BLaER1 (cell line): ENCODE measurements around the gene ZFPM1.
A peak's percentile ranks its signal among the peaks of the same experiment; 100 is the strongest.

Source experiments
- H3K27ac ChIP-seq: shearing (Covaris generic); formaldehyde crosslinking; 2 replicates; pipeline ENCODE4 v1.8.1; 2022
- H3K27me3 ChIP-seq: shearing (Covaris generic); formaldehyde crosslinking; 2 replicates; pipeline ENCODE4 v1.8.1; 2022
- H3K36me3 ChIP-seq: shearing (Covaris generic); formaldehyde crosslinking; 2 replicates; pipeline ENCODE4 v1.8.1; 2022
- H3K4me1 ChIP-seq: shearing (Covaris generic); formaldehyde crosslinking; 2 replicates; pipeline ENCODE4 v1.8.1; 2022
- H3K4me2 ChIP-seq: shearing (Covaris generic); formaldehyde crosslinking; 2 replicates; pipeline ENCODE4 v1.8.1; 2022
- H3K4me3 ChIP-seq: shearing (Covaris generic); formaldehyde crosslinking; 2 replicates; pipeline ENCODE4 v1.8.1; 2022
- H3K9ac ChIP-seq: shearing (Covaris generic); formaldehyde crosslinking; 2 replicates; pipeline ENCODE4 v1.8.1; 2022
- H3K9me3 ChIP-seq: shearing (Covaris generic); formaldehyde crosslinking; 2 replicates; pipeline ENCODE4 v1.8.1; 2022
- H4K20me1 ChIP-seq: shearing (Covaris generic); formaldehyde crosslinking; 2 replicates; pipeline ENCODE4 v1.8.1; 2022
- Cebpa-rat ChIP-seq: shearing (Covaris generic); IDR thresholded peaks from 2 replicates; pipeline ENCODE4 v1.8.1; 2022

The ZFPM1 gene

GRCh38 chr16:88526008-88526905, 73.2 kb downstream of the ZFPM1 start:
- Histone ChIP-seq H3K4me2 (peak overlapping the region; percentile 97), H3K27ac (peak overlapping the region; percentile 26), H3K9me3 (no peaks in the 10 kb centered on the region), H4K20me1 (peaks cover 62% of the 10 kb centered on the region), H3K27me3 (no peaks in the 10 kb centered on the region), H3K36me3 (peaks cover 34% of the 10 kb centered on the region), H3K9ac (peak overlapping the region; percentile 53; the same call in 1 of the 2 replicates), H3K4me3 (no peak overlapping the region), H3K4me1 (peaks cover 91% of the 10 kb centered on the region)
- no peak for TF ChIP-seq Cebpa-rat

DNA sequence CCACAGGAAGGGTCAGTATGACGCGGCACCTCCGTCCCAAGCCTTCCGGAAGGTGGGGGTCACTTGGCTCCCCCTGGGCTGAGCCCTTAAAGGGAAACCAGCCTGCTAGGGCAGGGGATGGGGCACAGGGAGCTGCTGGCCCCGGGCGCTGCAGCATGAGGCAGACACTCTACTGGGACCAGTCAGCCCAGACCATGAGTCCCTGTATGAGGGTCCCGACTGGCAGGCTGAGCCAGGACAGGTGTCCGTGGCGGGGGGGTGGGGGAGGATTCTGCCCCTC, 73.8 kb downstream of the ZFPM1 start:
- peak overlapping the region; percentile 97 for H3K4me2 ChIP-seq
- H3K27ac ChIP-seq: no peak overlapping the region
- H3K9ac ChIP-seq: no peak overlapping the region
- H3K4me1 ChIP-seq: peaks cover 97% of the 10 kb centered on the region
- H3K36me3 ChIP-seq: peaks cover 31% of the 10 kb centered on the region
- H3K4me3 ChIP-seq: no peak overlapping the region
- no peaks in the 10 kb centered on the region for H3K27me3 ChIP-seq
- H3K9me3 ChIP-seq: no peaks in the 10 kb centered on the region
- no peak for TF ChIP-seq Cebpa-rat
- H4K20me1 ChIP-seq: peaks cover 60% of the 10 kb centered on the region

GRCh38 chr16:88527186-88527936, 74.3 kb downstream of the ZFPM1 start:
- H3K27ac ChIP-seq: peak overlapping the region; percentile 51
- peak overlapping the region; percentile 97 for H3K4me2 ChIP-seq
- peaks cover 55% of the 10 kb centered on the region for H4K20me1 ChIP-seq
- no peak overlapping the region for H3K4me3 ChIP-seq
- H3K36me3 ChIP-seq: peaks cover 26% of the 10 kb centered on the region
- no peaks in the 10 kb centered on the region for H3K9me3 ChIP-seq
- TF ChIP-seq Cebpa-rat: no peak
- peaks cover 97% of the 10 kb centered on the region for H3K4me1 ChIP-seq
- H3K9ac ChIP-seq: no peak overlapping the region
- no peaks in the 10 kb centered on the region for H3K27me3 ChIP-seq

DNA sequence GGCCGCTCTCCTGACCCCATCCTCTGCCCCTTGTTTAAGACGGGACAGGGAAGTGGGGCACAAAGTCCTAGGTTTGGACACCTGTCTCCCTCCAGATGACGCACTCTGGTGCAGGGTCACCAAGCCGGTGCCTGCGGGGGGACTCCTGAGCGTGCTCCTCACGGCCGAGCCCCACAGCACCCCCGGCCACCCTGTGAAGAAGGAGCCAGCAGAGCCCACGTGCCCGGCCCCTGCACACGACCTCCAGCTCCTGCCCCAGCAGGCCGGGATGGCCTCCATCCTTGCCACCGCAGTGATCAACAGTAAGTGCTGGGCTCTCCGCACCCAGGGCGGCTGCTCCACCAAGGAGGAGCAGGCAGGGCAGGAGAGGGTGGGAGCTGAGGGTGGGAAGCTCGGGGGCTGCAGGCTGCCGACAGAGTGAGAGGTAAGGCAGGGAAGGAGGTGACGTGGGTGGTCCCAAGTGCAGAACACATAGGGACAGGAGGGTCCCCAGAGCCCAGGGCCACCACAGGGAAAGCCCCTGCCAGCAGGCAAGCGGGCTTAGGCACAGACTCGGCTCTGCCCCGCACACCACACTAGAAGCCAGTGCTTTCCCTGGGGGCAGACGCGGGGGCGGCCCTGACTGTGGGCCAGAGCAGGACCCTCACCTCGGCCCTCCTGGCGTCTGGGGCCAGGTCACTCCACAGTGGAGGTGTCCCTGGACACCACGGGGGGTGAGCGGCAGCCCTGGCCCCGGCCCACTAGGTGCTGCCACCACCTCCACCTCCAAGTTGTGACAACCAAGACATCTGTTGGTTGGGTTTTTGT, 75.1 kb downstream of the ZFPM1 start:
- Histone ChIP-seq H3K27ac (peak overlapping the region; percentile 51), H3K4me1 (peaks cover 97% of the 10 kb centered on the region)

GRCh38 chr16:88528902-88529318, 75.8 kb downstream of the ZFPM1 start:
- Histone ChIP-seq H3K27me3 (no peaks in the 10 kb centered on the region), H4K20me1 (peaks cover 41% of the 10 kb centered on the region), H3K36me3 (peaks cover 24% of the 10 kb centered on the region), H3K4me1 (peaks cover 99% of the 10 kb centered on the region), H3K27ac (peak overlapping the region; percentile 77), H3K4me2 (peak overlapping the region; percentile 97), H3K9ac (no peak overlapping the region), H3K9me3 (no peaks in the 10 kb centered on the region), H3K4me3 (no peak overlapping the region)
- no peak for TF ChIP-seq Cebpa-rat

More for the DNA sequence above, 75.1 kb downstream of the ZFPM1 start:
- Histone ChIP-seq H3K27me3 (no peaks in the 10 kb centered on the region), H3K4me2 (peak overlapping the region; percentile 97), H4K20me1 (peaks cover 49% of the 10 kb centered on the region), H3K9ac (peak overlapping the region; percentile 34; the same call in 1 of the 2 replicates), H3K36me3 (peaks cover 24% of the 10 kb centered on the region), H3K4me3 (no peak overlapping the region), H3K9me3 (no peaks in the 10 kb centered on the region)
- TF ChIP-seq Cebpa-rat: no peak

- no peak for TF ChIP-seq Cebpa-rat
- Histone ChIP-seq H3K27me3 (no peaks in the 10 kb centered on the region), H3K4me3 (no peak overlapping the region; the same call in 1 of the 2 replicates), H3K4me2 (peak overlapping the region; percentile 97), H4K20me1 (peaks cover 34% of the 10 kb centered on the region), H3K9me3 (no peaks in the 10 kb centered on the region), H3K9ac (peak overlapping the region; percentile 67), H3K36me3 (peaks cover 24% of the 10 kb centered on the region), H3K4me1 (peaks cover 93% of the 10 kb centered on the region), H3K27ac (peak overlapping the region; percentile 77)
Measured at GRCh38 chr16:88529596-88529995, 76.5 kb downstream of the ZFPM1 start.

- Histone ChIP-seq H3K27ac (peak overlapping the region; percentile 77), H3K9ac (peak overlapping the region; percentile 67), H3K27me3 (no peaks in the 10 kb centered on the region), H3K4me1 (peaks cover 93% of the 10 kb centered on the region), H4K20me1 (peaks cover 31% of the 10 kb centered on the region), H3K36me3 (peaks cover 24% of the 10 kb centered on the region), H3K9me3 (no peaks in the 10 kb centered on the region), H3K4me2 (peak overlapping the region; percentile 97), H3K4me3 (peak overlapping the region; percentile 31)
- no peak for TF ChIP-seq Cebpa-rat
Measured at GRCh38 chr16:88530051-88530857, 77.2 kb downstream of the ZFPM1 start.

GRCh38 chr16:88530858-88531203, 77.8 kb downstream of the ZFPM1 start:
- TF ChIP-seq Cebpa-rat: no peak
- peak overlapping the region; percentile 67 for H3K9ac ChIP-seq
- peaks cover 24% of the 10 kb centered on the region for H3K36me3 ChIP-seq
- peaks cover 93% of the 10 kb centered on the region for H3K4me1 ChIP-seq
- H3K27ac ChIP-seq: peak overlapping the region; percentile 77
- H3K27me3 ChIP-seq: no peaks in the 10 kb centered on the region
- H3K4me2 ChIP-seq: peak overlapping the region; percentile 97
- peak overlapping the region; percentile 31 for H3K4me3 ChIP-seq
- H4K20me1 ChIP-seq: peaks cover 31% of the 10 kb centered on the region
- H3K9me3 ChIP-seq: no peaks in the 10 kb centered on the region

DNA sequence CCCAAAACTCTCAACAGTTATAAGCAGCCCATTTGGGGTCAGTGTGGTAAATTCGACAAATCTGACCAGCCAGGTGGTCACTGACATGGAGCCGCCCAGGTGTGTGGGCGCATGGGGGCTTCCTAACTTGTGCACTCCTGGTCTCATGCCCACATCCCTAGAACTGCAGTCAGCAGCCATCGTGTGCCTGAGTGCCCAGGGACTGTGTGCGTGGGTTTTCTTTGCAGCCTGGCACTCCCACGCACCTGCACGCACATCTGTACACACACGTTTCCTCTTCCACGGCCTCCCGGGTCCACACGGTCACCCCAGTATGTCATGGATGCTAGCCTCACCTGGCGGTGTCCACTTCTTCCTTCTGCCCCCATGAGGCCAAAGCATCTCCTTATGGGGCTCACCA, 78.3 kb downstream of the ZFPM1 start:
- no peak for TF ChIP-seq Cebpa-rat
- no peaks in the 10 kb centered on the region for H3K9me3 ChIP-seq
- H3K4me1 ChIP-seq: peaks cover 90% of the 10 kb centered on the region
- peaks cover 26% of the 10 kb centered on the region for H4K20me1 ChIP-seq
- peak overlapping the region; percentile 77 for H3K27ac ChIP-seq
- peak overlapping the region; percentile 97 for H3K4me2 ChIP-seq
- peaks cover 24% of the 10 kb centered on the region for H3K36me3 ChIP-seq
- H3K4me3 ChIP-seq: no peak overlapping the region
- H3K9ac ChIP-seq: peak overlapping the region; percentile 67
- no peaks in the 10 kb centered on the region for H3K27me3 ChIP-seq
